Natural killer cell (primary cell): Measurements from ENCODE around the gene CPPED1. TPM values are rescaled to one million over a fixed set of nuclear protein-coding genes. Genes with fewer than 3 reads are reported as not detected.

Experiments
- ATAC-seq, 3 donors: fragments of 150-1000 bp in 2 of 3; fragments of 200-7000 bp in 1 of 3; cut with Tn5 transposase; 1 replicate in 1 of 3; 2 replicates in 2 of 3; pipeline ENCODE4 v1.10.0; 2021; ENCODE audit warnings: mild to moderate bottlenecking in 2 of 3, moderate library complexity in 2 of 3
- DNase-seq, 2 donors: peaks; one replicate each; pipeline versions ENCODE4 v3.0.0 to v3.0.0-alpha.2; 2013 to 2021; ENCODE audit warnings: mixed read lengths in 1 of 2
- H3K27ac ChIP-seq: one replicate; pipeline ENCODE4 v1.5.1; 2013; ENCODE audit warnings: mild to moderate bottlenecking, low read length
- H3K27me3 ChIP-seq: one replicate; pipeline ENCODE4 v1.6.1; 2013; ENCODE audit warnings: low read length; ENCODE audit not compliant: control insufficient read depth, insufficient read depth
- H3K36me3 ChIP-seq: one replicate; pipeline ENCODE4 v1.6.1; 2013; ENCODE audit warnings: low read length; ENCODE audit not compliant: control insufficient read depth, insufficient read depth
- H3K4me1 ChIP-seq: one replicate; pipeline ENCODE4 v1.6.1; 2013; ENCODE audit warnings: low read length; ENCODE audit not compliant: control insufficient read depth, insufficient read depth
- H3K4me3 ChIP-seq: one replicate; pipeline ENCODE4 v1.5.1; 2013; ENCODE audit warnings: low read length
- H3K9me3 ChIP-seq: one replicate; pipeline ENCODE4 v1.6.1; 2013; ENCODE audit warnings: low read length; ENCODE audit not compliant: control insufficient read depth, insufficient read depth
- H3K27ac Mint-ChIP-seq, 2 donors: one replicate each; pipeline ENCODE4 v1.8.0; 2022; ENCODE audit warnings: mild to moderate bottlenecking in 2 of 2, mixed read lengths in 2 of 2, moderate library complexity in 1 of 2
- H3K27me3 Mint-ChIP-seq, 2 donors: one replicate each; pipeline ENCODE4 v1.8.0; 2022; ENCODE audit warnings: low read depth in 2 of 2, mixed read lengths in 2 of 2
- H3K36me3 Mint-ChIP-seq: one replicate; pipeline ENCODE4 v1.8.0; 2022; ENCODE audit warnings: mixed read lengths
- H3K4me1 Mint-ChIP-seq, 2 donors: one replicate each; pipeline ENCODE4 v1.8.0; 2022; ENCODE audit warnings: mixed read lengths in 2 of 2
- H3K4me3 Mint-ChIP-seq: one replicate; pipeline ENCODE4 v1.8.0; 2022; ENCODE audit warnings: mild to moderate bottlenecking, moderate library complexity, mixed read lengths
- H3K9me3 Mint-ChIP-seq, 2 donors: one replicate each; pipeline ENCODE4 v1.8.0; 2022; ENCODE audit warnings: mixed read lengths in 2 of 2
- WGBS: methylation state at CpG from one replicate; pipeline ENCODE4 v1.1.7; 2013; ENCODE audit warnings: missing lambda C conversion rate; ENCODE audit not compliant: insufficient coverage; 5-methylcytosine and 5-hydroxymethylcytosine counted together
- intact Hi-C: fragments of 100-400 bp; cut with micrococcal nuclease; formaldehyde crosslinking; loops from one replicate; pipeline ENCODE4 v1.14.2; 2022
- total RNA-seq, 4 donors: library from RNA; stranded (reverse); fragments of 120-200 nt in 1 of 4; gene quantifications; one replicate each; pipeline versions ENCODE4 v1.2.3 to v1.2.4, GENCODE V29; 2013 to 2022
- TF ChIP-seq, protein P1 (sequence below): fragments of 200-600 bp; IDR thresholded peaks from one replicate; pipeline ENCODE4 v1.8.0; 2022; ENCODE audit warnings: antibody characterized with exemption

CPPED1 gene, protein sequence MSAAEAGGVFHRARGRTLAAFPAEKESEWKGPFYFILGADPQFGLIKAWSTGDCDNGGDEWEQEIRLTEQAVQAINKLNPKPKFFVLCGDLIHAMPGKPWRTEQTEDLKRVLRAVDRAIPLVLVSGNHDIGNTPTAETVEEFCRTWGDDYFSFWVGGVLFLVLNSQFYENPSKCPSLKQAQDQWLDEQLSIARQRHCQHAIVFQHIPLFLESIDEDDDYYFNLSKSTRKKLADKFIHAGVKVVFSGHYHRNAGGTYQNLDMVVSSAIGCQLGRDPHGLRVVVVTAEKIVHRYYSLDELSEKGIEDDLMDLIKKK
- 10 to 100 TPM; 10.3 to 18.3 (median 16.4) TPM for total RNA-seq
- 14.5 TPM for total RNA-seq (2013)

DNA sequence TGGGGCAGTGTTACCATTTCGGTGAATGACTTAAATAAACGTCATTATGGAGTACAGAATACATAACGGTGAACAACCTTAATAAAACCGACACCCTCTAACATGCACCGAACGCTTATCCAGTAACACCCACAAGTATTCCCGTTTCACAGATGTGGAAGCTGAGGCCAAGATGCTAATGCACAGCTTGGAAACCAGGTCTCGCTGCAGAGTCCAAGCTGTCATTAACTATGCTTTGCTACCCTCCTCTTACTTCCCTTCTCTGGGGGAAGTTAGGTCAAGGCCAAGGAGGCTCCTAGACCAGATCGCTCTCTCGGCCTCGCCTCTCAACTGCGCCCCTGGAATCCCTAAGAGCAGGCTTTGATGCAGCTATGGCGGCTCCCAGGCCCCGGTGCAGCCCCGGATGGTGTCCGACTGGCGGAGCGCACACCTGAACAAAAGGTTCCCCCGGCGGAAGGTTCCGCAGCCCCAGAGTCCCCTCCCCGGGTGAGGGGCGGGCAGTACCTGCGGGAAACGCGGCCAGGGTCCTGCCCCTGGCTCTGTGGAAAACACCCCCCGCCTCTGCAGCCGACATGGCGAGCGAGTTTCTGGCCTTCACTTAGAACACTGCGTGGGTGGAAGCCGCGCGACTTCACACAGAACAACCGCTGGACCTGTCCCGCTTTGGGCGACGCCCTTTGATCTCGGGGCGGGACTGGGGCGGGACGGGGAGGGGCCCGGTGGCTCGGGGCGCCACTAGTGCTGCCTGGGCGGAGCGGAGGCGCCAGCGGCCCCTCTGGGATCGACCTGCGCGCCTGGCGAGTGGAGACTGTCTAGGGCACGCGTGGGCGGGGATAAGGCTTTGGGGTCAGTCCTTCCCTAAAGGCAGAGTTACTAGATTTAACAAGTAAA, at the start of gene CPPED1:
TSS of gene CPPED1 (minus strand) at position 685 of the 891 bp plus-strand sequence. CDS start at position 574, 111 bp downstream.
- intact Hi-C loops, result no loop called here
- Mint-ChIP-seq H3K4me3 (peak within 1 kb of the TSS; percentile 90), H3K27me3 (peaks cover 0 to 6% of the 10 kb centered on the region in 2 donors), H3K4me1 (peaks cover 19% of the 10 kb centered on the region in 2 donors), H3K27ac (peak within 1 kb of the TSS; percentile 75 to 80), H3K9me3 (no peaks in the 10 kb centered on the region), H3K36me3 (no peaks in the 10 kb centered on the region)
- H3K9me3 ChIP-seq, result no peaks in the 10 kb centered on the region
- WGBS, result 5% methylated on average over 56 of the region's 56 CpGs
- peak within 1 kb of the TSS; percentile 76 for H3K4me3 ChIP-seq
- DNase-seq (peak; percentile 85 to 93), ATAC-seq (peak; percentile 89 to 96 (median 90))
- no peaks in the 10 kb centered on the region for H3K27me3 ChIP-seq
- no peaks in the 10 kb centered on the region for H3K36me3 ChIP-seq
- peaks cover 21% of the 10 kb centered on the region for H3K4me1 ChIP-seq
- TF ChIP-seq, protein P1, sequence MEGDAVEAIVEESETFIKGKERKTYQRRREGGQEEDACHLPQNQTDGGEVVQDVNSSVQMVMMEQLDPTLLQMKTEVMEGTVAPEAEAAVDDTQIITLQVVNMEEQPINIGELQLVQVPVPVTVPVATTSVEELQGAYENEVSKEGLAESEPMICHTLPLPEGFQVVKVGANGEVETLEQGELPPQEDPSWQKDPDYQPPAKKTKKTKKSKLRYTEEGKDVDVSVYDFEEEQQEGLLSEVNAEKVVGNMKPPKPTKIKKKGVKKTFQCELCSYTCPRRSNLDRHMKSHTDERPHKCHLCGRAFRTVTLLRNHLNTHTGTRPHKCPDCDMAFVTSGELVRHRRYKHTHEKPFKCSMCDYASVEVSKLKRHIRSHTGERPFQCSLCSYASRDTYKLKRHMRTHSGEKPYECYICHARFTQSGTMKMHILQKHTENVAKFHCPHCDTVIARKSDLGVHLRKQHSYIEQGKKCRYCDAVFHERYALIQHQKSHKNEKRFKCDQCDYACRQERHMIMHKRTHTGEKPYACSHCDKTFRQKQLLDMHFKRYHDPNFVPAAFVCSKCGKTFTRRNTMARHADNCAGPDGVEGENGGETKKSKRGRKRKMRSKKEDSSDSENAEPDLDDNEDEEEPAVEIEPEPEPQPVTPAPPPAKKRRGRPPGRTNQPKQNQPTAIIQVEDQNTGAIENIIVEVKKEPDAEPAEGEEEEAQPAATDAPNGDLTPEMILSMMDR, result no peak
- H3K27ac ChIP-seq, result peak within 1 kb of the TSS; percentile 75

DNA sequence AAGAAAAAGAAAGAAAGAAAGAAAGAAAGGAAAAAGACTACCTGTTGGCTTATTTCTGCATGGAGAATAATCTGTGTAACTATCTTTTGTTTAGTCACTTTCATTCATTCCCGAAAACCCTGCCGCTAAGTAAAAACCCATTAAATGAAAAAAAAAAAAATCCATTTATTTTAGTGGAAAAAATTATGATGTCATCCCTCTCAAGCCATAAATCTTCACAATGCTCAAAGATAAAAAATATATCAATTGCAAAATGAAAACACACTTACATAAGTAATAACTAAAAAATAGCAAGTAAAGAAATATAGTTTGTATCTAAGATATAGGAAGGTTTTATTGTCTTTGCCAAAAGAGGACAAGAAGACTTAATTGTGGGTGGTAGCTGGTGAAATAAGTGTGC, 46.5 kb upstream of the CPPED1 start:
- TF ChIP-seq, protein P1, result no peak
- no peak overlapping the region for H3K27ac Mint-ChIP-seq
- H3K4me1 ChIP-seq, result no peaks in the 10 kb centered on the region
- H3K9me3 Mint-ChIP-seq, result no peaks in the 10 kb centered on the region
- no peaks in the 10 kb centered on the region for H3K27me3 Mint-ChIP-seq
- no peaks in the 10 kb centered on the region for H3K36me3 ChIP-seq
- intact Hi-C loops, result no loop called here
- H3K4me3 Mint-ChIP-seq, result no peak overlapping the region
- no peak for ATAC-seq
- H3K4me3 ChIP-seq, result no peak overlapping the region
- no peak for DNase-seq
- H3K9me3 ChIP-seq, result no peaks in the 10 kb centered on the region
- no peaks in the 10 kb centered on the region for H3K27me3 ChIP-seq
- H3K4me1 Mint-ChIP-seq, result no peaks in the 10 kb centered on the region
- H3K36me3 Mint-ChIP-seq, result no peaks in the 10 kb centered on the region
- no CpG with 5 or more reads among the region's 2 CpGs for WGBS
- H3K27ac ChIP-seq, result no peak overlapping the region

DNA sequence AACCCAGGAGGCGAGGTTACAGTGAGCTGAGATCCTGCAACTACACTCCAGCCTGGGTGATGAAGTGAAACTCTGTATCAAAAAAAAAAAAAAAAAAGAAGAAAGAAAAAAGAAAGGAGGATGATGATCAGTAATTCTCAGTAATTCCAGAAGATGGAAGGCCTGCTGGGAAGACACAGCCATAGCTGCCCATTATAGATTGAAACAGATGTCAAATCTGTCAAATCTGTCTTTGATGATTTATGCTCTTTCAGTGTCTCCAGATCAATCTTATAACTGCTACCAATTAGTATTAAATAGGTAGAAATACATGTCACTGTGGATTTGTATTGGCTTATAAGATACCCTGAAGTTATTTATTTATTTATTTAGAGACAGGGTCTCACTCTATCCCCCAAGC, 42.9 kb upstream of the CPPED1 start:
- no peak overlapping the region for H3K4me3 Mint-ChIP-seq
- TF ChIP-seq, protein P1, result no peak

More for the DNA sequence above, 42.9 kb upstream of the CPPED1 start:
- Histone ChIP-seq H3K4me1 (no peaks in the 10 kb centered on the region), H3K27me3 (no peaks in the 10 kb centered on the region), H3K9me3 (no peaks in the 10 kb centered on the region), H3K36me3 (no peaks in the 10 kb centered on the region), H3K27ac (no peak overlapping the region), H3K4me3 (no peak overlapping the region)
- H3K27ac Mint-ChIP-seq, result no peak overlapping the region
- H3K36me3 Mint-ChIP-seq, result no peaks in the 10 kb centered on the region
- H3K9me3 Mint-ChIP-seq, result no peaks in the 10 kb centered on the region
- ATAC-seq (no peak), DNase-seq (no peak)
- intact Hi-C loops, result no loop called here
- H3K4me1 Mint-ChIP-seq, result no peaks in the 10 kb centered on the region
- WGBS, result 73% methylated on average over 1 of the region's 1 CpG
- peaks cover under 1 to 6% of the 10 kb centered on the region in 2 donors for H3K27me3 Mint-ChIP-seq
